ENCODE results near the gene RBM25. TPM values are rescaled to one million over a fixed set of nuclear protein-coding genes. Genes with fewer than 3 reads are reported as not detected.

The RBM25 gene
- total RNA-seq, 4 donors from 2014 or later: 38.0 to 134 (median 58.1) TPM

- TF ChIP-seq CTCF (IDR thresholded peaks at IDR 0.05): no peak
- TF ChIP-seq POLR2A (IDR thresholded peaks at IDR 0.05): no peak
- no peak for TF ChIP-seq POLR2AphosphoS5 (IDR thresholded peaks at IDR 0.05)
- no peak for TF ChIP-seq EP300 (IDR thresholded peaks at IDR 0.05)
- Histone ChIP-seq H3K4me3 (no peak overlapping the region), H3K9me3 (no peaks in the 10 kb centered on the region), H3K36me3 (peaks cover 88% of the 10 kb centered on the region), H3K4me1 (no peaks in the 10 kb centered on the region), H3K27ac (no peak overlapping the region), H3K27me3 (no peaks in the 10 kb centered on the region)
- 93% methylated on average over 6 of the region's 6 CpGs for WGBS
- no peak for DNase-seq (ENCODE audit: low spot score in 2 of 2)
Measured at GRCh38 chr14:73116079-73116665, 57.8 kb downstream of the RBM25 start.

GRCh38 chr14:73124180-73124894 lies 66.0 kb downstream of the RBM25 start:
- H3K9me3 ChIP-seq: no peaks in the 10 kb centered on the region
- DNase-seq (ENCODE audit: low spot score in 2 of 2): no peak
- no peak overlapping the region for H3K4me3 ChIP-seq
- H3K36me3 ChIP-seq: peaks cover 49% of the 10 kb centered on the region
- TF ChIP-seq POLR2AphosphoS5 (IDR thresholded peaks at IDR 0.05) (no peak), POLR2A (IDR thresholded peaks at IDR 0.05) (no peak), EP300 (IDR thresholded peaks at IDR 0.05) (no peak), CTCF (IDR thresholded peaks at IDR 0.05) (no peak)
- 83% methylated on average over 6 of the region's 6 CpGs for WGBS
- no peaks in the 10 kb centered on the region for H3K4me1 ChIP-seq
- H3K27me3 ChIP-seq: no peaks in the 10 kb centered on the region
- H3K27ac ChIP-seq: no peak overlapping the region

- Histone ChIP-seq H3K9me3 (no peaks in the 10 kb centered on the region), H3K4me3 (no peak overlapping the region), H3K27ac (no peak overlapping the region), H3K27me3 (no peaks in the 10 kb centered on the region), H3K4me1 (no peaks in the 10 kb centered on the region), H3K36me3 (peaks cover 42% of the 10 kb centered on the region)
- whole genome bisulfite sequencing: 68% methylated on average over 5 of the region's 5 CpGs
- TF ChIP-seq POLR2AphosphoS5 (IDR thresholded peaks at IDR 0.05): no peak
- no peak for TF ChIP-seq EP300 (IDR thresholded peaks at IDR 0.05)
- TF ChIP-seq POLR2A (IDR thresholded peaks at IDR 0.05): no peak
- TF ChIP-seq CTCF (IDR thresholded peaks at IDR 0.05): no peak
- DNase-seq (ENCODE audit: low spot score in 2 of 2): no peak
Measured at GRCh38 chr14:73125169-73125588, 66.8 kb downstream of the RBM25 start.

GRCh38 chr14:73125746-73126145 lies 67.4 kb downstream of the RBM25 start:
- WGBS: 80% methylated on average over 3 of the region's 3 CpGs
- no peak for TF ChIP-seq CTCF (IDR thresholded peaks at IDR 0.05)
- no peak for TF ChIP-seq POLR2A (IDR thresholded peaks at IDR 0.05)
- no peak for TF ChIP-seq POLR2AphosphoS5 (IDR thresholded peaks at IDR 0.05)
- no peak for TF ChIP-seq EP300 (IDR thresholded peaks at IDR 0.05)

GRCh38 chr14:73133795-73134194 lies 75.5 kb downstream of the RBM25 start:
- Histone ChIP-seq H3K36me3 (no peaks in the 10 kb centered on the region), H3K9me3 (no peaks in the 10 kb centered on the region), H3K27me3 (no peaks in the 10 kb centered on the region), H3K27ac (no peak overlapping the region), H3K4me1 (peaks cover 12% of the 10 kb centered on the region), H3K4me3 (no peak overlapping the region)
- TF ChIP-seq POLR2A (IDR thresholded peaks at IDR 0.05): no peak
- TF ChIP-seq CTCF (IDR thresholded peaks at IDR 0.05): no peak
- no peak for TF ChIP-seq EP300 (IDR thresholded peaks at IDR 0.05)
- TF ChIP-seq POLR2AphosphoS5 (IDR thresholded peaks at IDR 0.05): no peak
- 88% methylated on average over 3 of the region's 3 CpGs for WGBS
- DNase-seq (ENCODE audit: low spot score in 2 of 2): no peak

More at GRCh38 chr14:73125746-73126145, 67.4 kb downstream of the RBM25 start:
- no peaks in the 10 kb centered on the region for H3K9me3 ChIP-seq
- no peaks in the 10 kb centered on the region for H3K4me1 ChIP-seq
- no peaks in the 10 kb centered on the region for H3K27me3 ChIP-seq
- H3K4me3 ChIP-seq: no peak overlapping the region
- DNase-seq (ENCODE audit: low spot score in 2 of 2): no peak
- H3K36me3 ChIP-seq: peaks cover 38% of the 10 kb centered on the region
- H3K27ac ChIP-seq: no peak overlapping the region

Data from suprapubic skin (tissue), 4 donors.